Myocyte (in vitro differentiated cells): ENCODE results near the gene RABEP2. TPM values are rescaled to one million over a fixed set of nuclear protein-coding genes. Genes with fewer than 3 reads are reported as not detected.

ENCODE experiments used
- DNase-seq: peaks from one replicate; pipeline ENCODE4 v3.0.0-alpha.2; 2012; ENCODE audit warnings: low read depth
- total RNA-seq: library from RNA; depleted of rRNA; stranded (reverse); fragments of >200 nt; gene quantifications from 2 replicates; pipeline ENCODE4 v1.2.3, GENCODE V29; 2014

The RABEP2 gene
- total RNA-seq, 1 donor from 2014 or later: 41.5 TPM

- peak; percentile 3 for DNase-seq
These were observed 65.7 kb downstream of the RABEP2 start for GRCh38 chr16:28859326-28859725.

- DNase-seq: no peak
These were observed 66.6 kb downstream of the RABEP2 start for GRCh38 chr16:28858421-28858820.

Other genes with a start within 250 kb of the RABEP2 start
- 96.7 and 103 TPM in 2 replicates for gene EIF3C, start 213.8 kb downstream of the RABEP2 start, total RNA-seq
- gene NPIPB9, start 173.5 kb downstream of the RABEP2 start, total RNA-seq: 0.68 and 1.1 TPM in 2 replicates
- gene ATXN2L, start 102.2 kb downstream of the RABEP2 start, total RNA-seq: 55.4 and 70.0 TPM in 2 replicates
- 144 and 154 TPM in 2 replicates for gene TUFM, start 78.9 kb downstream of the RABEP2 start, total RNA-seq
- 33.8 and 36.3 TPM in 2 replicates for gene SH2B1, start 61.4 kb downstream of the RABEP2 start, total RNA-seq
- gene ATP2A1, start 46.8 kb downstream of the RABEP2 start, total RNA-seq: 103 and 120 TPM in 2 replicates
- not detected in 2 replicates for gene CD19, start 6.7 kb upstream of the RABEP2 start, total RNA-seq
- gene NFATC2IP, start 25.7 kb upstream of the RABEP2 start, total RNA-seq: 15.0 and 17.9 TPM in 2 replicates
- gene SPNS1, start 49.5 kb upstream of the RABEP2 start, total RNA-seq: 37.6 and 45.2 TPM in 2 replicates
- 0.68 and 1.8 TPM in 2 replicates for gene LAT, start 59.8 kb upstream of the RABEP2 start, total RNA-seq